Measurements from ENCODE around the gene S100A7. TPM values are rescaled to one million over a fixed set of nuclear protein-coding genes. Genes with fewer than 3 reads are reported as not detected.
A peak's percentile ranks its signal among the peaks of the same experiment; 100 is the strongest.
"Not testable (repeated sequence)": the region's sequence is repeated elsewhere in the genome, so short reads cannot be mapped to it uniquely, and the experiment has no call there.

The S100A7 gene
- total and polyA plus RNA-seq, 2 experiments from 2014 or later: not detected

- Histone ChIP-seq H3K27ac (no peak overlapping the region), H3K9me2 (ENCODE audit: insufficient read depth) (no peaks in the 10 kb centered on the region), H3K4me3 (no peak overlapping the region), H3K36me3 (ENCODE audit: low read depth) (no peaks in the 10 kb centered on the region), H3K79me2 (ENCODE audit: insufficient read depth) (no peaks in the 10 kb centered on the region), H3K9ac (no peak overlapping the region), H3F3A (ENCODE audit: insufficient read depth) (no peaks in the 10 kb centered on the region), H4K20me1 (ENCODE audit: insufficient read depth) (no peaks in the 10 kb centered on the region), H3K4me1 (ENCODE audit: insufficient read depth) (no peaks in the 10 kb centered on the region), H3K4me2 (ENCODE audit: unreplicated experiment) (no peak overlapping the region), H3K9me3 (ENCODE audit: low read depth) (no peaks in the 10 kb centered on the region), H2AFZ (no peak overlapping the region), H3K27me3 (replicated peaks; ENCODE audit: insufficient read depth) (peaks cover 3% of the 10 kb centered on the region; the same call in 1 of the 2 replicates)
- no peak for DNase-seq
- TF ChIP-seq EZH2 (IDR thresholded peaks at IDR 0.05; ENCODE audit: insufficient read depth, poor library complexity, severe bottlenecking) (no peak), EZH2phosphoT487 (IDR thresholded peaks at IDR 0.05; ENCODE audit: insufficient read depth, low read depth) (no peak)
- WGBS, 2 experiments (ENCODE audit: low coverage in 1 of 2, low lambda C conversion rate in 2 of 2, missing lambda C conversion rate in 2 of 2): 44 to 45% methylated on average over 12 of the region's 12 CpGs
- in situ Hi-C loops (cut with MboI): no loop called here
Measured at GRCh38 chr1:153428073-153428638, 32.3 kb downstream of the S100A7 start.

DNA sequence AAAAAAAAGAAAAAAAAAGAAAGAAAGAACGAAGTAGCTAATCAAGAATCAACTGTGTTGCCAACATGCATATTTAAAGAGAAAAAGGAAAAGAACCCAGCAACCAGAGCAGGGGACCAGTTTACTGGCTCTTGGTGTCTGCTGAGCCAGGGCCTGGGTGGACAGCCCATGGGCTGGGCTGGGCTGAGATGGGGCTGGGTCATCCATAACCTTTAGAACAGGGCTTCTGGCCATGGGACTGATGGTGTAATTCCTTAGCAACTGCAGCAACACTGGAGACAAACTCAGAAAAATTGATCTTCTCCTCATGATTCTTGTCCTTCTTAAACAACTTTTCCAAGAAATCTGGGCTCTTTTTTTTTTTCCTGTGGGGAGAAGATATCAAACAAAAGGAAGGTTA lies 33.6 kb downstream of the S100A7 start:
- no peaks in the 10 kb centered on the region for H3K9me3 ChIP-seq (ENCODE audit: low read depth)
- no peak overlapping the region for H3K4me3 ChIP-seq
- WGBS, 2 experiments (ENCODE audit: low coverage in 1 of 2, low lambda C conversion rate in 2 of 2, missing lambda C conversion rate in 2 of 2): 0 to 17% methylated on average over 1 of the region's 1 CpG
- H3K79me2 ChIP-seq (ENCODE audit: insufficient read depth): no peaks in the 10 kb centered on the region
- no peak overlapping the region for H3K27ac ChIP-seq
- no peak overlapping the region for H3K4me2 ChIP-seq (ENCODE audit: unreplicated experiment)
- peaks cover 3% of the 10 kb centered on the region; the same call in 1 of the 2 replicates for H3K27me3 ChIP-seq (replicated peaks; ENCODE audit: insufficient read depth)
- H3K36me3 ChIP-seq (ENCODE audit: low read depth): no peaks in the 10 kb centered on the region
- in situ Hi-C loops (cut with MboI): no loop called here
- H3F3A ChIP-seq (ENCODE audit: insufficient read depth): no peaks in the 10 kb centered on the region
- no peak for TF ChIP-seq EZH2 (IDR thresholded peaks at IDR 0.05; ENCODE audit: insufficient read depth, poor library complexity, severe bottlenecking)
- no peak for TF ChIP-seq EZH2phosphoT487 (IDR thresholded peaks at IDR 0.05; ENCODE audit: insufficient read depth, low read depth)
- no peaks in the 10 kb centered on the region for H4K20me1 ChIP-seq (ENCODE audit: insufficient read depth)
- H2AFZ ChIP-seq: no peak overlapping the region
- H3K9me2 ChIP-seq (ENCODE audit: insufficient read depth): no peaks in the 10 kb centered on the region
- H3K9ac ChIP-seq: no peak overlapping the region
- DNase-seq: no peak
- no peaks in the 10 kb centered on the region for H3K4me1 ChIP-seq (ENCODE audit: insufficient read depth)

DNA sequence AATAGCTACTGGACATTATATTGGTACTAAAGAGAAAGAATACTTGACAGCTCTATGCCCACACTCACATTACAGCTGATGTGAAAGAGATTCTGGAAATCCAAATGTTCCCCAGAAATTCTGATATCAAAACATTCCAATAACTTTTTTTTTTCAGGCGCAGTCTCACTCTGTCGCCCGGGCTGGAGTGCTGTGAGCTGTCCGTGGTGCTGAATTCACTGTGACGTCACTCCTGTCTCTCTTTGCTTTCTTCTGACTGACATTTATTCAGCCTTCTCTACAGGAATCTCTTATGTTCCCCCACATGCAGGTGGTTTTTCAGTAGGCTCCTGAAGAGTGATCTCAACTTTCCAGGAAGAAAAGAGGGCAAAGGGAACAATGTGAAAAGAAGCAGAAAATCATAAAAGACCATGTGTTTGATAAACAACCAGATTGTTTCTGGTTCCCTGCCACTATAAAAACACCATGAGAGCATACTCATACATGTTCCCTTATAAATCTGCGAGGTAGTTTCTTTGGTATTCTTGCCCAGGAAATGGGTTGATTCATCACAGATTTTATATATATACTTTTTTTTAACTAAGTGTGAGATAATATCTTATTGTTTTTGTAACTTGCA lies 37.9 kb downstream of the S100A7 start:
- no peaks in the 10 kb centered on the region for H3K9me2 ChIP-seq (ENCODE audit: insufficient read depth)
- DNase-seq: peak; percentile 62
- H3F3A ChIP-seq (ENCODE audit: insufficient read depth): no peaks in the 10 kb centered on the region
- H3K4me2 ChIP-seq (ENCODE audit: unreplicated experiment): no peak overlapping the region
- no peaks in the 10 kb centered on the region for H4K20me1 ChIP-seq (ENCODE audit: insufficient read depth)
- H3K36me3 ChIP-seq (ENCODE audit: low read depth): no peaks in the 10 kb centered on the region
- no peak overlapping the region for H3K9ac ChIP-seq
- H3K27ac ChIP-seq: no peak overlapping the region
- TF ChIP-seq EZH2phosphoT487 (IDR thresholded peaks at IDR 0.05; ENCODE audit: insufficient read depth, low read depth) (no peak), EZH2 (IDR thresholded peaks at IDR 0.05; ENCODE audit: insufficient read depth, poor library complexity, severe bottlenecking) (no peak)
- peaks cover 3% of the 10 kb centered on the region; the same call in 1 of the 2 replicates for H3K27me3 ChIP-seq (replicated peaks; ENCODE audit: insufficient read depth)
- H3K4me3 ChIP-seq: no peak overlapping the region
- no peak overlapping the region for H2AFZ ChIP-seq
- no peaks in the 10 kb centered on the region for H3K79me2 ChIP-seq (ENCODE audit: insufficient read depth)
- WGBS, 2 experiments (ENCODE audit: low coverage in 1 of 2, low lambda C conversion rate in 2 of 2, missing lambda C conversion rate in 2 of 2): 1 to 6% methylated on average over 6 of the region's 6 CpGs
- no peaks in the 10 kb centered on the region for H3K4me1 ChIP-seq (ENCODE audit: insufficient read depth)
- H3K9me3 ChIP-seq (ENCODE audit: low read depth): no peaks in the 10 kb centered on the region
- in situ Hi-C loops (cut with MboI): no loop called here

- H3K4me3 ChIP-seq: no peak overlapping the region
- no peaks in the 10 kb centered on the region for H3F3A ChIP-seq (ENCODE audit: insufficient read depth)
- no peak for DNase-seq
- no peaks in the 10 kb centered on the region for H3K79me2 ChIP-seq (ENCODE audit: insufficient read depth)
- in situ Hi-C loops (cut with MboI): no loop called here
- TF ChIP-seq EZH2 (IDR thresholded peaks at IDR 0.05; ENCODE audit: insufficient read depth, poor library complexity, severe bottlenecking) (no peak), EZH2phosphoT487 (IDR thresholded peaks at IDR 0.05; ENCODE audit: insufficient read depth, low read depth) (no peak)
- no peak overlapping the region for H3K27ac ChIP-seq
- no peak overlapping the region for H3K9ac ChIP-seq
- no peaks in the 10 kb centered on the region for H3K4me1 ChIP-seq (ENCODE audit: insufficient read depth)
- no peaks in the 10 kb centered on the region for H3K9me3 ChIP-seq (ENCODE audit: low read depth)
- H3K27me3 ChIP-seq (replicated peaks; ENCODE audit: insufficient read depth): peaks cover 3% of the 10 kb centered on the region; the same call in 1 of the 2 replicates
- H2AFZ ChIP-seq: no peak overlapping the region
- H3K9me2 ChIP-seq (ENCODE audit: insufficient read depth): no peaks in the 10 kb centered on the region
- H3K4me2 ChIP-seq (ENCODE audit: unreplicated experiment): no peak overlapping the region
- no peaks in the 10 kb centered on the region for H4K20me1 ChIP-seq (ENCODE audit: insufficient read depth)
- no peaks in the 10 kb centered on the region for H3K36me3 ChIP-seq (ENCODE audit: low read depth)
- 33 to 41% methylated on average over 2 of the region's 2 CpGs for WGBS, 2 experiments (ENCODE audit: low coverage in 1 of 2, low lambda C conversion rate in 2 of 2, missing lambda C conversion rate in 2 of 2)
Measured at GRCh38 chr1:153420306-153420705, 40.1 kb downstream of the S100A7 start.

- H3F3A ChIP-seq (ENCODE audit: insufficient read depth); H3K27ac ChIP-seq; H3K36me3 ChIP-seq (ENCODE audit: low read depth); H3K79me2 ChIP-seq (ENCODE audit: insufficient read depth); H3K4me2 ChIP-seq (ENCODE audit: unreplicated experiment); H3K4me1 ChIP-seq (ENCODE audit: insufficient read depth); H2AFZ ChIP-seq; in situ Hi-C loops (cut with MboI); H3K4me3 ChIP-seq; H3K27me3 ChIP-seq (replicated peaks; ENCODE audit: insufficient read depth); DNase-seq; H3K9me2 ChIP-seq (ENCODE audit: insufficient read depth); H4K20me1 ChIP-seq (ENCODE audit: insufficient read depth); H3K9me3 ChIP-seq (ENCODE audit: low read depth); H3K9ac ChIP-seq: not testable (repeated sequence)
- WGBS, 2 experiments (ENCODE audit: low coverage in 1 of 2, low lambda C conversion rate in 2 of 2, missing lambda C conversion rate in 2 of 2): 11 to 14% methylated on average over 2 of the region's 2 CpGs
Measured at GRCh38 chr1:153419436-153419793, 41.0 kb downstream of the S100A7 start.

GRCh38 chr1:153418758-153419435 lies 41.6 kb downstream of the S100A7 start:
- H3K4me2 ChIP-seq (ENCODE audit: unreplicated experiment); in situ Hi-C loops (cut with MboI); H3K36me3 ChIP-seq (ENCODE audit: low read depth); H3F3A ChIP-seq (ENCODE audit: insufficient read depth); H3K4me1 ChIP-seq (ENCODE audit: insufficient read depth); H3K9ac ChIP-seq; H3K4me3 ChIP-seq; H2AFZ ChIP-seq; H3K79me2 ChIP-seq (ENCODE audit: insufficient read depth); H3K9me2 ChIP-seq (ENCODE audit: insufficient read depth); H3K9me3 ChIP-seq (ENCODE audit: low read depth); H3K27me3 ChIP-seq (replicated peaks; ENCODE audit: insufficient read depth); H3K27ac ChIP-seq; DNase-seq; H4K20me1 ChIP-seq (ENCODE audit: insufficient read depth): not testable (repeated sequence)
- 19 to 23% methylated on average over 7 of the region's 7 CpGs for WGBS, 2 experiments (ENCODE audit: low coverage in 1 of 2, low lambda C conversion rate in 2 of 2, missing lambda C conversion rate in 2 of 2)
